ENCODE measurements around the gene VAMP2.

The VAMP2 gene

GRCh38 chr17:8192070-8192815 lies 29.5 kb upstream of the VAMP2 start:
- POLR2A ChIA-PET: interaction anchor here (0.7 to 1.5 kb wide), 2 partner anchors 18 to 19 kb away, joined by 6 to 9 read pairs; partner anchors contain the start of gene AURKB
- no peak for TF ChIP-seq CTCF (IDR thresholded peaks at IDR 0.05; ENCODE audit: insufficient read depth, low read length, missing control alignments)
- CTCF ChIA-PET: interaction anchor here (0.8 to 2.9 kb wide), 5 partner anchors 16 to 109 kb away, joined by 3 to 14 read pairs (median 3); partner anchors contain the start of genes ALOXE3 and TMEM107
- H3K4me3 ChIP-seq (ENCODE audit: low read depth, low read length): peak overlapping the region; percentile 41
- no peak for DNase-seq (ENCODE audit: low read depth, low spot score)

GRCh38 chr17:8190506-8190905 lies 27.8 kb upstream of the VAMP2 start:
- POLR2A ChIA-PET: interaction anchor here (0.7 to 1.3 kb wide), 6 partner anchors 17 to 71 kb away, joined by 3 to 8 read pairs (median 6); partner anchors contain the start of genes AURKB and PFAS
- H3K4me3 ChIP-seq (ENCODE audit: low read depth, low read length): peak overlapping the region; percentile 31
- DNase-seq (ENCODE audit: low read depth, low spot score): no peak
- TF ChIP-seq CTCF (IDR thresholded peaks at IDR 0.05; ENCODE audit: insufficient read depth, low read length, missing control alignments): no peak
- CTCF ChIA-PET: interaction anchor here (1.2 to 3.0 kb wide), 4 partner anchors 11 to 109 kb away, joined by 4 to 16 read pairs (median 10); partner anchors contain the start of gene ALOXE3

GRCh38 chr17:8189711-8190477 lies 27.1 kb upstream of the VAMP2 start, which contains the start of gene BORCS6:
Gene BORCS6 (minus strand): TSS chr17:8190180. CDS start chr17:8190140, 40 bp downstream.
- H3K4me3 ChIP-seq (ENCODE audit: low read depth, low read length): peak within 1 kb of the TSS; percentile 79
- peak; percentile 93 for DNase-seq (ENCODE audit: low read depth, low spot score)
- CTCF ChIA-PET: interaction anchor here (1.2 to 3.0 kb wide), 5 partner anchors 10 to 110 kb away, joined by 4 to 16 read pairs (median 6); partner anchors contain the start of gene ALOXE3
- POLR2A ChIA-PET: interaction anchor here (0.7 to 1.3 kb wide), 6 partner anchors 17 to 70 kb away, joined by 3 to 8 read pairs (median 6); partner anchors contain the start of genes AURKB and PFAS
- no peak for TF ChIP-seq CTCF (IDR thresholded peaks at IDR 0.05; ENCODE audit: insufficient read depth, low read length, missing control alignments)

GRCh38 chr17:8189041-8189710 lies 26.4 kb upstream of the VAMP2 start:
- peak overlapping the region; percentile 79 for H3K4me3 ChIP-seq (ENCODE audit: low read depth, low read length)
- no peak for TF ChIP-seq CTCF (IDR thresholded peaks at IDR 0.05; ENCODE audit: insufficient read depth, low read length, missing control alignments)
- ChIA-PET CTCF (interaction anchor here (0.9 to 3.0 kb wide), 8 partner anchors 11 to 111 kb away, joined by 4 to 16 read pairs (median 5); no protein-coding TSS in a partner anchor), POLR2A (interaction anchor here (0.6 to 3.7 kb wide), 5 partner anchors 16 to 617 kb away, joined by 3 to 29 read pairs (median 8); partner anchors contain the start of gene CTC1)
- DNase-seq (ENCODE audit: low read depth, low spot score): no peak

- ChIA-PET CTCF (interaction anchor here (0.8 to 3.0 kb wide), 11 partner anchors 12 to 111 kb away, joined by 3 to 16 read pairs (median 5); no protein-coding TSS in a partner anchor), POLR2A (interaction anchor here (0.6 to 3.7 kb wide), 5 partner anchors 15 to 616 kb away, joined by 3 to 29 read pairs (median 6); partner anchors contain the start of gene CTC1)
- peak overlapping the region; percentile 79 for H3K4me3 ChIP-seq (ENCODE audit: low read depth, low read length)
- TF ChIP-seq CTCF (IDR thresholded peaks at IDR 0.05; ENCODE audit: insufficient read depth, low read length, missing control alignments): no peak
- DNase-seq (ENCODE audit: low read depth, low spot score): no peak
These were observed 25.6 kb upstream of the VAMP2 start for GRCh38 chr17:8188263-8188839.

All from AG04449 (cell line).